NCI-H82 treated with DMSO at 0.1 percent for 48 hours (cell line): ENCODE measurements around the gene CAMK2B.
A peak's percentile ranks its signal among the peaks of the same experiment; 100 is the strongest.
"Not testable (repeated sequence)": the region's sequence is repeated elsewhere in the genome, so short reads cannot be mapped to it uniquely, and the experiment has no call there.

ENCODE experiments used
- DNase-seq: peaks from one replicate; lab custom pipeline; 2025; ENCODE audit not compliant: unreplicated experiment; lab: John Stamatoyannopoulos, UW

Gene CAMK2B

GRCh38 chr7:44219371-44220045 is 105.9 kb downstream of the CAMK2B start:
- DNase-seq = no peak

GRCh38 chr7:44218418-44219201 is 106.8 kb downstream of the CAMK2B start:
- no peak for DNase-seq

- no peak for DNase-seq
Measured at GRCh38 chr7:44217852-44218402, 107.5 kb downstream of the CAMK2B start.

GRCh38 chr7:44217223-44217714 is 108.1 kb downstream of the CAMK2B start:
- no peak for DNase-seq

- no peak for DNase-seq
Measured at GRCh38 chr7:44216521-44217222, 108.7 kb downstream of the CAMK2B start.

GRCh38 chr7:44216019-44216418 is 109.4 kb downstream of the CAMK2B start:
- no peak for DNase-seq

GRCh38 chr7:44215531-44215930 is 109.9 kb downstream of the CAMK2B start:
- no peak for DNase-seq

- no peak for DNase-seq
Measured at GRCh38 chr7:44213877-44214388, 111.5 kb downstream of the CAMK2B start.

GRCh38 chr7:44213206-44213876 is 112.1 kb downstream of the CAMK2B start:
- no peak for DNase-seq

- DNase-seq = no peak
Measured at GRCh38 chr7:44212581-44213184, 112.7 kb downstream of the CAMK2B start.

- DNase-seq = no peak
Measured at GRCh38 chr7:44212018-44212417, 113.4 kb downstream of the CAMK2B start.

GRCh38 chr7:44211126-44211675 is 114.2 kb downstream of the CAMK2B start:
- no peak for DNase-seq

- DNase-seq = no peak
Measured at GRCh38 chr7:44210107-44210506, 115.3 kb downstream of the CAMK2B start.

GRCh38 chr7:44208085-44208484 is 117.3 kb downstream of the CAMK2B start:
- no peak for DNase-seq

- DNase-seq = no peak
Measured at GRCh38 chr7:44206008-44206407, 119.4 kb downstream of the CAMK2B start.

- DNase-seq = no peak
Measured at GRCh38 chr7:44201813-44202212, 123.6 kb downstream of the CAMK2B start.

GRCh38 chr7:44200699-44201461 is 124.5 kb downstream of the CAMK2B start, which contains the start of gene YKT6:
YKT6 (plus strand) TSS chr7:44200978; CDS start chr7:44201136, 158 bp downstream.
- peak; percentile 90 for DNase-seq

- DNase-seq = not testable (repeated sequence)
Measured at GRCh38 chr7:44200163-44200562, 125.2 kb downstream of the CAMK2B start.

GRCh38 chr7:44197474-44197873 is 127.9 kb downstream of the CAMK2B start:
- DNase-seq = no peak
